CD4-positive, alpha-beta memory T cell (primary cell): ENCODE data around the gene EZH1. TPM values are rescaled to one million over a fixed set of nuclear protein-coding genes. Genes with fewer than 3 reads are reported as not detected.

ENCODE experiments used
- CTCF ChIA-PET: fragments of 350-600 bp; sonication (Branson Sonifier 250); formaldehyde crosslinking; loops from one replicate; lab custom pipeline; 2021; ENCODE audit warnings: inconsistent platforms; ENCODE audit not compliant: partially characterized antibody; lab: Charles Lee
- POLR2A ChIA-PET: fragments of 350-600 bp; sonication (Branson Sonifier 250); formaldehyde crosslinking; loops from one replicate; lab custom pipeline; 2021; ENCODE audit not compliant: partially characterized antibody; lab: Charles Lee
- DNase-seq, 5 donors: peaks; one replicate each; pipeline versions ENCODE4 v3.0.0 to v3.0.0-alpha.2; 2020 to 2022; ENCODE audit warnings: mixed read lengths in 1 of 5
- H3K27ac ChIP-seq: one replicate; pipeline ENCODE4 v1.7.0; 2013; ENCODE audit warnings: low read depth, low read length
- H3K27me3 ChIP-seq: 2 replicates; pipeline ENCODE4 v1.7.0; 2013; ENCODE audit warnings: mild to moderate bottlenecking, low read length, moderate library complexity; ENCODE audit not compliant: insufficient read depth
- H3K36me3 ChIP-seq: 2 replicates; pipeline ENCODE4 v1.7.0; 2013; ENCODE audit warnings: mild to moderate bottlenecking, low read length, moderate library complexity; ENCODE audit not compliant: insufficient read depth
- H3K4me1 ChIP-seq: 2 replicates; pipeline ENCODE4 v1.7.0; 2013; ENCODE audit warnings: mild to moderate bottlenecking, low read length, moderate library complexity; ENCODE audit not compliant: insufficient read depth
- H3K4me3 ChIP-seq, 2 donors: one replicate each; pipeline ENCODE4 v1.7.0; 2013; ENCODE audit warnings: low read length in 2 of 2, mild to moderate bottlenecking in 1 of 2
- H3K9me3 ChIP-seq, 2 donors: one replicate each; pipeline ENCODE4 v1.7.0; 2013; ENCODE audit warnings: low read length in 2 of 2, control low read depth in 1 of 2; ENCODE audit not compliant: control insufficient read depth in 1 of 2
- H3K27ac Mint-ChIP-seq, 7 donors: one replicate each; pipeline ENCODE4 v1.8.0; 2020 to 2021; ENCODE audit warnings: mixed read lengths in 7 of 7, mild to moderate bottlenecking in 6 of 7, inconsistent platforms in 3 of 7, moderate library complexity in 3 of 7
- H3K27me3 Mint-ChIP-seq, 2 donors: one replicate each; pipeline ENCODE4 v1.8.0; 2020 to 2021; ENCODE audit warnings: mixed read lengths in 2 of 2
- H3K36me3 Mint-ChIP-seq, 2 donors: one replicate each; pipeline ENCODE4 v1.8.0; 2020 to 2021; ENCODE audit warnings: mixed read lengths in 2 of 2, inconsistent platforms in 1 of 2, mild to moderate bottlenecking in 1 of 2
- H3K4me1 Mint-ChIP-seq, 4 donors: one replicate each; pipeline ENCODE4 v1.8.0; 2020 to 2021; ENCODE audit warnings: mixed read lengths in 4 of 4, mild to moderate bottlenecking in 1 of 4
- H3K4me3 Mint-ChIP-seq, 8 donors: one replicate each; pipeline ENCODE4 v1.8.0; 2020 to 2021; ENCODE audit warnings: mixed read lengths in 8 of 8, mild to moderate bottlenecking in 7 of 8, moderate library complexity in 6 of 8, inconsistent platforms in 3 of 8
- H3K9me3 Mint-ChIP-seq, 8 donors: one replicate each; pipeline ENCODE4 v1.8.0; 2020 to 2021; ENCODE audit warnings: mixed read lengths in 8 of 8, mild to moderate bottlenecking in 5 of 8, inconsistent platforms in 3 of 8, moderate library complexity in 1 of 8
- intact Hi-C: fragments of 100-400 bp; cut with micrococcal nuclease; formaldehyde crosslinking; loops from one replicate; pipeline ENCODE4 v1.15.1; 2023
- microRNA-seq: library from miRNA; unstranded; fragments of <30 nt; microRNA quantifications from one replicate; pipeline ENCODE4 v1.2.0, GENCODE V29; 2021; ENCODE audit warnings: borderline replicate concordance, borderline number of aligned reads, borderline microRNAs expressed, mixed read lengths
- polyA plus RNA-seq, 2 donors: library from polyadenylated mRNA; unstranded; fragments of 300-500 nt; fragmentation: Illumina TruSeq; gene quantifications; one replicate each; pipeline ENCODE4 v1.2.3, GENCODE V29; 2021
- total RNA-seq, 2 experiments: library from RNA; stranded (reverse); gene quantifications; one replicate each; pipeline ENCODE4 v1.2.3, GENCODE V29; 2021

EZH1 gene
- total and polyA plus RNA-seq, 4 experiments from 2014 or later, result 20.1 to 192 (median 111) TPM

GRCh38 chr17:42653179-42654124 is 91.4 kb downstream of the EZH1 start:
- H3K27me3 Mint-ChIP-seq, result peaks cover 6 to 10% of the 10 kb centered on the region in 2 donors
- H3K9me3 Mint-ChIP-seq, result no peaks in the 10 kb centered on the region
- H3K27ac Mint-ChIP-seq, result no peak overlapping the region
- Histone ChIP-seq H3K4me3 (no peak overlapping the region), H3K36me3 (no peaks in the 10 kb centered on the region), H3K27ac (no peak overlapping the region), H3K27me3 (peaks cover 3% of the 10 kb centered on the region), H3K4me1 (peaks cover 1% of the 10 kb centered on the region), H3K9me3 (no peaks in the 10 kb centered on the region)
- ChIA-PET POLR2A (no interaction called here), CTCF (interaction anchor here (1.3 kb wide), 1 partner anchor 75 kb away, joined by 5 read pairs; no protein-coding TSS in a partner anchor)
- peaks cover 6 to 12% (median 10%) of the 10 kb centered on the region in 4 donors for H3K4me1 Mint-ChIP-seq
- no peak for DNase-seq
- intact Hi-C loops, result no loop called here
- H3K4me3 Mint-ChIP-seq, result peak overlapping the region in 1 of 8 donors; percentile 20
- no peaks in the 10 kb centered on the region for H3K36me3 Mint-ChIP-seq

DNA sequence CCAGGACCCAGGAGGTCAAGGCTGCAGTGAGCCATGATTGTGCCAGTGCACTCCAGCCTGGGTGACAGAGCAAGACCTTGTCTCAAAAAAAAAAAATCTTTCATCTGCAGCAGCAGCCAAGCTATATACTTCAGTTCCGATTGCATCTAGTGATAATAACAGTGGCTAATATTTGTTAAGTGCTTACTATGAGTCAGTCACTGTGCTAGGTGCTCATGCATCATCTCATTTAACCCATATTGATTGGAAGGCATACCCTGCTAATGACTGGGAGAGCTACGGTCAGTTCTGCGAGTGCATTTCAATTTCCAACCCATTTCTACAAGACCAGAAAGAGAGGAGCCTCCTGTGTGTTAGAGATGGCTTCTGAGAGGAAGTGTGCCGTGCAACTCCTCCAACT is 93.4 kb downstream of the EZH1 start:
- no peaks in the 10 kb centered on the region for H3K4me1 ChIP-seq
- ChIA-PET CTCF (no interaction called here), POLR2A (no interaction called here)
- Mint-ChIP-seq H3K4me3 (no peak overlapping the region), H3K36me3 (no peaks in the 10 kb centered on the region), H3K27me3 (peaks cover 6 to 10% of the 10 kb centered on the region in 2 donors), H3K27ac (no peak overlapping the region), H3K4me1 (peaks cover 4 to 8% (median 5%) of the 10 kb centered on the region in 4 donors), H3K9me3 (no peaks in the 10 kb centered on the region)
- peaks cover 3% of the 10 kb centered on the region for H3K27me3 ChIP-seq
- H3K36me3 ChIP-seq, result no peaks in the 10 kb centered on the region
- H3K9me3 ChIP-seq, result no peaks in the 10 kb centered on the region
- intact Hi-C loops, result no loop called here
- no peak for DNase-seq
- H3K27ac ChIP-seq, result no peak overlapping the region
- no peak overlapping the region for H3K4me3 ChIP-seq

Small RNAs within 50 kb of the gene (microRNA-seq; reads per million reads assigned to microRNA genes)
- gene MIR6780A, result not detected

Other genes with a start within 250 kb of the EZH1 start
- gene NAGLU, start 208.8 kb downstream of the EZH1 start, total RNA-seq, result 10 to 100 TPM; 20.6 to 22.8 TPM
- gene NAGLU, start 208.8 kb downstream of the EZH1 start, polyA plus RNA-seq, result 10 to 100 TPM in 1 of 2 donors, 1 to 10 TPM in 1; 8.5 to 15.5 TPM
- 1 to 10 TPM; 1.2 TPM for gene HSD17B1, start 192.1 kb downstream of the EZH1 start, total RNA-seq
- gene HSD17B1, start 192.1 kb downstream of the EZH1 start, polyA plus RNA-seq, result under 1 TPM; 0.07 to 0.88 TPM
- 10 to 100 TPM; 65.2 to 71.1 TPM for gene COASY, start 182.9 kb downstream of the EZH1 start, total RNA-seq
- gene COASY, start 182.9 kb downstream of the EZH1 start, polyA plus RNA-seq, result 10 to 100 TPM; 44.6 to 66.0 TPM
- 10 to 100 TPM; 73.3 to 73.7 TPM for gene MLX, start 177.9 kb downstream of the EZH1 start, total RNA-seq
- 10 to 100 TPM; 38.1 to 53.6 TPM for gene MLX, start 177.9 kb downstream of the EZH1 start, polyA plus RNA-seq
- 1 to 10 TPM; 3.4 to 4.5 TPM for gene PSMC3IP, start 167.3 kb downstream of the EZH1 start, total RNA-seq
- 1 to 10 TPM in 1 of 2 donors, under 1 TPM in 1; 0.93 to 1.9 TPM for gene PSMC3IP, start 167.3 kb downstream of the EZH1 start, polyA plus RNA-seq
- 100 to 1,000 TPM; 128 to 134 TPM for gene RETREG3, start 135.7 kb downstream of the EZH1 start, total RNA-seq
- gene RETREG3, start 135.7 kb downstream of the EZH1 start, polyA plus RNA-seq, result 100 to 1,000 TPM; 106 to 123 TPM
- 10 to 100 TPM; 13.6 to 16.5 TPM for gene TUBG1, start 135.4 kb downstream of the EZH1 start, total RNA-seq
- gene TUBG1, start 135.4 kb downstream of the EZH1 start, polyA plus RNA-seq, result 10 to 100 TPM in 1 of 2 donors, 1 to 10 TPM in 1; 6.4 to 12.8 TPM
- gene TUBG2, start 85.8 kb downstream of the EZH1 start, total RNA-seq, result 10 to 100 TPM; 18.1 to 19.1 TPM
- 1 to 10 TPM; 3.0 to 5.0 TPM for gene TUBG2, start 85.8 kb downstream of the EZH1 start, polyA plus RNA-seq
- gene PLEKHH3, start 68.0 kb downstream of the EZH1 start, total RNA-seq, result under 1 TPM; 0.15 to 0.22 TPM
- gene PLEKHH3, start 68.0 kb downstream of the EZH1 start, polyA plus RNA-seq, result under 1 TPM; 0.16 to 0.32 TPM
- gene CCR10, start 63.2 kb downstream of the EZH1 start, total RNA-seq, result under 1 TPM; 0.53 to 0.81 TPM
- 10 to 100 TPM in 1 of 2 donors, 1 to 10 TPM in 1; 9.1 to 10.7 TPM for gene CCR10, start 63.2 kb downstream of the EZH1 start, polyA plus RNA-seq
- gene CNTNAP1, start 62.5 kb downstream of the EZH1 start, total RNA-seq, result 1 to 10 TPM; 2.5 to 3.0 TPM
- gene CNTNAP1, start 62.5 kb downstream of the EZH1 start, polyA plus RNA-seq, result 1 to 10 TPM in 1 of 2 donors, not detected in 1; 1.2 TPM
- gene RAMP2, start 16.2 kb upstream of the EZH1 start, total RNA-seq, result not detected
- gene RAMP2, start 16.2 kb upstream of the EZH1 start, polyA plus RNA-seq, result not detected
- 10 to 100 TPM; 39.3 to 43.6 TPM for gene VPS25, start 28.4 kb upstream of the EZH1 start, total RNA-seq
- 10 to 100 TPM; 39.8 to 63.3 TPM for gene VPS25, start 28.4 kb upstream of the EZH1 start, polyA plus RNA-seq
- gene WNK4, start 35.6 kb upstream of the EZH1 start, total RNA-seq, result under 1 TPM; 0.14 to 0.41 TPM
- gene WNK4, start 35.6 kb upstream of the EZH1 start, polyA plus RNA-seq, result not detected
- gene COA3, start 53.7 kb upstream of the EZH1 start, total RNA-seq, result 10 to 100 TPM; 27.7 to 30.1 TPM
- gene COA3, start 53.7 kb upstream of the EZH1 start, polyA plus RNA-seq, result 100 to 1,000 TPM; 110 to 153 TPM
- gene CNTD1, start 53.8 kb upstream of the EZH1 start, total RNA-seq, result not detected
- under 1 TPM; 0.22 to 0.43 TPM for gene CNTD1, start 53.8 kb upstream of the EZH1 start, polyA plus RNA-seq
- 100 to 1,000 TPM; 103 to 104 TPM for gene BECN1, start 79.2 kb upstream of the EZH1 start, total RNA-seq
- 100 to 1,000 TPM; 135 to 190 TPM for gene BECN1, start 79.2 kb upstream of the EZH1 start, polyA plus RNA-seq
- 10 to 100 TPM; 65.1 to 69.9 TPM for gene PSME3, start 88.4 kb upstream of the EZH1 start, total RNA-seq
- 100 to 1,000 TPM; 125 to 171 TPM for gene PSME3, start 88.4 kb upstream of the EZH1 start, polyA plus RNA-seq
- 1 to 10 TPM; 2.7 TPM for gene AOC2, start 99.5 kb upstream of the EZH1 start, total RNA-seq
- gene AOC2, start 99.5 kb upstream of the EZH1 start, polyA plus RNA-seq, result under 1 TPM in 1 of 2 donors, not detected in 1; 0.17 TPM
- 1 to 10 TPM in 1 of 2 experiments, under 1 TPM in 1; 0.58 to 1.2 TPM for gene AOC3, start 106.2 kb upstream of the EZH1 start, total RNA-seq
- not detected for gene AOC3, start 106.2 kb upstream of the EZH1 start, polyA plus RNA-seq
- not detected for gene G6PC1, start 155.8 kb upstream of the EZH1 start, total RNA-seq
- not detected for gene G6PC1, start 155.8 kb upstream of the EZH1 start, polyA plus RNA-seq
- gene AARSD1, start 219.4 kb upstream of the EZH1 start, total RNA-seq, result 10 to 100 TPM; 53.0 to 55.6 TPM
- gene AARSD1, start 219.4 kb upstream of the EZH1 start, polyA plus RNA-seq, result 10 to 100 TPM; 37.7 to 42.6 TPM
- under 1 TPM; 0.20 to 0.30 TPM for gene PTGES3L, start 235.0 kb upstream of the EZH1 start, total RNA-seq
- gene PTGES3L, start 235.0 kb upstream of the EZH1 start, polyA plus RNA-seq, result under 1 TPM in 1 of 2 donors, not detected in 1; 0.52 TPM
- 10 to 100 TPM; 24.1 to 25.5 TPM for gene RUNDC1, start 235.5 kb upstream of the EZH1 start, total RNA-seq
- 10 to 100 TPM; 12.8 to 17.7 TPM for gene RUNDC1, start 235.5 kb upstream of the EZH1 start, polyA plus RNA-seq